ENCODE results near the gene PROCA1. TPM values are rescaled to one million over a fixed set of nuclear protein-coding genes. Genes with fewer than 3 reads are reported as not detected.
A peak's percentile ranks its signal among the peaks of the same experiment; 100 is the strongest.

Gene PROCA1
- total and polyA plus RNA-seq, 2 of the 13 experiments (the other 11 are each of a cell fraction or from before 2014, with no cell fraction given): 0.73 to 1.5 TPM

GRCh38 chr17:28725660-28726225 is 14.1 kb upstream of the PROCA1 start (continued):
- TF ChIP-seq, protein P1, sequence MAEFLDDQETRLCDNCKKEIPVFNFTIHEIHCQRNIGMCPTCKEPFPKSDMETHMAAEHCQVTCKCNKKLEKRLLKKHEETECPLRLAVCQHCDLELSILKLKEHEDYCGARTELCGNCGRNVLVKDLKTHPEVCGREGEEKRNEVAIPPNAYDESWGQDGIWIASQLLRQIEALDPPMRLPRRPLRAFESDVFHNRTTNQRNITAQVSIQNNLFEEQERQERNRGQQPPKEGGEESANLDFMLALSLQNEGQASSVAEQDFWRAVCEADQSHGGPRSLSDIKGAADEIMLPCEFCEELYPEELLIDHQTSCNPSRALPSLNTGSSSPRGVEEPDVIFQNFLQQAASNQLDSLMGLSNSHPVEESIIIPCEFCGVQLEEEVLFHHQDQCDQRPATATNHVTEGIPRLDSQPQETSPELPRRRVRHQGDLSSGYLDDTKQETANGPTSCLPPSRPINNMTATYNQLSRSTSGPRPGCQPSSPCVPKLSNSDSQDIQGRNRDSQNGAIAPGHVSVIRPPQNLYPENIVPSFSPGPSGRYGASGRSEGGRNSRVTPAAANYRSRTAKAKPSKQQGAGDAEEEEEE (CRISPR knock-in tag; IDR thresholded peaks at IDR 0.05; ENCODE audit: borderline replicate concordance): no peak
- TF ChIP-seq, protein P2, sequence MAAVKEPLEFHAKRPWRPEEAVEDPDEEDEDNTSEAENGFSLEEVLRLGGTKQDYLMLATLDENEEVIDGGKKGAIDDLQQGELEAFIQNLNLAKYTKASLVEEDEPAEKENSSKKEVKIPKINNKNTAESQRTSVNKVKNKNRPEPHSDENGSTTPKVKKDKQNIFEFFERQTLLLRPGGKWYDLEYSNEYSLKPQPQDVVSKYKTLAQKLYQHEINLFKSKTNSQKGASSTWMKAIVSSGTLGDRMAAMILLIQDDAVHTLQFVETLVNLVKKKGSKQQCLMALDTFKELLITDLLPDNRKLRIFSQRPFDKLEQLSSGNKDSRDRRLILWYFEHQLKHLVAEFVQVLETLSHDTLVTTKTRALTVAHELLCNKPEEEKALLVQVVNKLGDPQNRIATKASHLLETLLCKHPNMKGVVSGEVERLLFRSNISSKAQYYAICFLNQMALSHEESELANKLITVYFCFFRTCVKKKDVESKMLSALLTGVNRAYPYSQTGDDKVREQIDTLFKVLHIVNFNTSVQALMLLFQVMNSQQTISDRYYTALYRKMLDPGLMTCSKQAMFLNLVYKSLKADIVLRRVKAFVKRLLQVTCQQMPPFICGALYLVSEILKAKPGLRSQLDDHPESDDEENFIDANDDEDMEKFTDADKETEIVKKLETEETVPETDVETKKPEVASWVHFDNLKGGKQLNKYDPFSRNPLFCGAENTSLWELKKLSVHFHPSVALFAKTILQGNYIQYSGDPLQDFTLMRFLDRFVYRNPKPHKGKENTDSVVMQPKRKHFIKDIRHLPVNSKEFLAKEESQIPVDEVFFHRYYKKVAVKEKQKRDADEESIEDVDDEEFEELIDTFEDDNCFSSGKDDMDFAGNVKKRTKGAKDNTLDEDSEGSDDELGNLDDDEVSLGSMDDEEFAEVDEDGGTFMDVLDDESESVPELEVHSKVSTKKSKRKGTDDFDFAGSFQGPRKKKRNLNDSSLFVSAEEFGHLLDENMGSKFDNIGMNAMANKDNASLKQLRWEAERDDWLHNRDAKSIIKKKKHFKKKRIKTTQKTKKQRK (IDR thresholded peaks at IDR 0.05; ENCODE audit: low read length): no peak
- TF ChIP-seq ZNF850 (CRISPR knock-in tag; conservative IDR thresholded peaks at IDR 0.05) (no peak; the same call in 1 of the 2 replicates), ZNF720 (CRISPR knock-in tag; IDR thresholded peaks at IDR 0.05) (no peak), ARID5B (CRISPR knock-in tag; IDR thresholded peaks at IDR 0.05) (no peak), ZNF761 (CRISPR knock-in tag; conservative IDR thresholded peaks at IDR 0.05) (no peak; the same call in 1 of the 2 replicates), ZBTB46 (CRISPR knock-in tag; IDR thresholded peaks at IDR 0.05; ENCODE audit: borderline replicate concordance) (no peak), ZBTB44 (CRISPR knock-in tag; IDR thresholded peaks at IDR 0.05) (peak; percentile 83; the same call in 1 of the 2 replicates), HMG20A (CRISPR knock-in tag; IDR thresholded peaks at IDR 0.05; ENCODE audit: borderline replicate concordance) (no peak), ARID2 (CRISPR knock-in tag; IDR thresholded peaks at IDR 0.05; ENCODE audit: borderline replicate concordance) (0 out of 2 replicates have a peak, but pooled peaks have one; percentile 74), ZNF441 (CRISPR knock-in tag; IDR thresholded peaks at IDR 0.05; ENCODE audit: borderline replicate concordance) (0 out of 2 replicates have a peak, but pooled peaks have one; percentile 42), ZSCAN29 (CRISPR knock-in tag; conservative IDR thresholded peaks at IDR 0.05) (no peak), ZIK1 (CRISPR knock-in tag; IDR thresholded peaks at IDR 0.05; ENCODE audit: borderline replicate concordance, low read depth) (no peak), ZNF496 (CRISPR knock-in tag; IDR thresholded peaks at IDR 0.05; ENCODE audit: insufficient replicate concordance) (no peak), RFX3 (CRISPR knock-in tag; IDR thresholded peaks at IDR 0.05) (no peak), ETV5 (CRISPR knock-in tag; IDR thresholded peaks at IDR 0.05; ENCODE audit: borderline replicate concordance) (peak; percentile 36)

Data from HepG2 (cell line).